Activated T-cell treated with anti-CD3 and anti-CD28 coated beads, Interleukin-2, amount 50 U/mL, for 24 hours (primary cell): ENCODE data around the gene TIMP1.

ENCODE experiments used
- DNase-seq: peaks from one replicate; pipeline ENCODE4 v3.0.0-alpha.2; 2020
- H3K27ac Mint-ChIP-seq: 2 replicates; pipeline ENCODE4 v1.8.0; 2020; ENCODE audit warnings: mild to moderate bottlenecking, mixed read lengths
- H3K27me3 Mint-ChIP-seq: 2 replicates; pipeline ENCODE4 v1.8.0; 2020; ENCODE audit warnings: mixed read lengths
- H3K36me3 Mint-ChIP-seq: 2 replicates; pipeline ENCODE4 v1.8.0; 2020; ENCODE audit warnings: low read depth, mixed read lengths
- H3K4me1 Mint-ChIP-seq: 2 replicates; pipeline ENCODE4 v1.8.0; 2020; ENCODE audit warnings: low read depth, mixed read lengths
- H3K4me3 Mint-ChIP-seq: 2 replicates; pipeline ENCODE4 v1.8.0; 2020; ENCODE audit warnings: mild to moderate bottlenecking, moderate library complexity, mixed read lengths
- H3K9me3 Mint-ChIP-seq: 2 replicates; pipeline ENCODE4 v1.8.0; 2020; ENCODE audit warnings: mixed read lengths

TIMP1 gene

DNA sequence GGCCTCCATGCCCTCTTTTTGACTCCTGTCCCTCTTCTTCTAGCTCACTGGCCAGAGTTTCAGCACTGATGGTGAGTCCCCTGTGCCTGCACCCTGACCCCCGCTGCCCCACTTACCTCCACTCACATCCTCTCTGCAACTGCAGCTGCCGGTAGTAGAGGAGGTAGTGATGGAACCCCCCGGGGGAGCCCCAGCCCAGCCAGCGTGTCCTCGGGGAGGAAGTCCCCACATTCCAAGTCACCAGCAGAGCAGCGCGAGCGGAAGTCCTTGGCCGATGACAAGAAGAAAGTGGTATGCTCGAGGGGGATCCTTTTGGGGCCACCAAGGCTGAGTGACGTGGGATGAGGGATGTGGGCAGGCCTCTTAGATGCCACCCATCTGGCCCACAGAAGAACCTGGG, 15.4 kb upstream of the TIMP1 start:
- DNase-seq = no peak
- peaks cover 32% of the 10 kb centered on the region for H3K4me1 Mint-ChIP-seq
- H3K27ac Mint-ChIP-seq = no peak overlapping the region
- no peaks in the 10 kb centered on the region for H3K9me3 Mint-ChIP-seq
- H3K4me3 Mint-ChIP-seq = no peak overlapping the region
- H3K27me3 Mint-ChIP-seq = peaks cover 14% of the 10 kb centered on the region
- H3K36me3 Mint-ChIP-seq = peaks cover 88% of the 10 kb centered on the region

DNA sequence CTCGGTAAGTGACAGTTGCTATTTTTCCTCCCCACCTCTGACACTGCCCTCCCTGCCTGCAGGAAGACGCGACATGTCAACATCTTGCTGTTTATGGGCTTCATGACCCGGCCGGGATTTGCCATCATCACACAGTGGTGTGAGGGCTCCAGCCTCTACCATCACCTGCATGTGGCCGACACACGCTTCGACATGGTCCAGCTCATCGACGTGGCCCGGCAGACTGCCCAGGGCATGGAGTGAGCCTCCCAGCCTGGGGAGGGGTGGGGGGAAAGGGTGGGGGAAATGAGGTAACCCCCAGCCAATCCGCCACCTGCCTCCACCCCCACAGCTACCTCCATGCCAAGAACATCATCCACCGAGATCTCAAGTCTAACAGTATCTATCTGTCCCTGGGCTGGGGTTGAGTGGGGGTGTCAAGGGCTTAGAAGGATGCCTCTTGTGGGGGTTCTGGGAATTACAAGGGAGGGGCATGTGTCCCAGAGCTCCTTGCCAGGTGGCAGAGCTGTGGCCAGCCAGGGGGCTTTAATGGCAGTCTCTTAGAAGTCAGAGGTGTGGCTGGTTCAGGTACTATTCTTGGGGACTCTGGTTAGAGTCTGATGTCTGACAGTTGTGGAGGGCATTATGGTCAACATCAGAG, 13.5 kb upstream of the TIMP1 start:
- H3K4me3 Mint-ChIP-seq = no peak overlapping the region
- no peaks in the 10 kb centered on the region for H3K9me3 Mint-ChIP-seq
- no peak for DNase-seq
- H3K27me3 Mint-ChIP-seq = peaks cover 25% of the 10 kb centered on the region
- no peak overlapping the region for H3K27ac Mint-ChIP-seq
- H3K4me1 Mint-ChIP-seq = peaks cover 23% of the 10 kb centered on the region
- H3K36me3 Mint-ChIP-seq = peaks cover 80% of the 10 kb centered on the region

DNA sequence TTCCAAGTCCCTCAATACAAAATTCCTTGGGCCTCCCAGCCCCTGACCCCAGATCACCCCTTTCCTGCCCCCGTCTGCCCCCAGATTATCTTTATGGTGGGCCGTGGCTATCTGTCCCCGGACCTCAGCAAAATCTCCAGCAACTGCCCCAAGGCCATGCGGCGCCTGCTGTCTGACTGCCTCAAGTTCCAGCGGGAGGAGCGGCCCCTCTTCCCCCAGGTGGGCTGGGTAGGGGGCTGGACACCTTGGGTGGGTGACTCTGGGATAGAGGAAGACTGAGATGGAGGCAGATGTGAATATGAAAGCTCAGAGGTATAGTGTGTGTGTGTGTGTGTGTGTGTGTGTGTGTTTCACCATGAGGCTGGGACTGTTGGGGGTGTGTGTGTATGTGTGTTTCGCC, 11.4 kb upstream of the TIMP1 start:
- Mint-ChIP-seq H3K4me3 (no peak overlapping the region), H3K27me3 (peaks cover 27% of the 10 kb centered on the region), H3K36me3 (peaks cover 65% of the 10 kb centered on the region)

DNA sequence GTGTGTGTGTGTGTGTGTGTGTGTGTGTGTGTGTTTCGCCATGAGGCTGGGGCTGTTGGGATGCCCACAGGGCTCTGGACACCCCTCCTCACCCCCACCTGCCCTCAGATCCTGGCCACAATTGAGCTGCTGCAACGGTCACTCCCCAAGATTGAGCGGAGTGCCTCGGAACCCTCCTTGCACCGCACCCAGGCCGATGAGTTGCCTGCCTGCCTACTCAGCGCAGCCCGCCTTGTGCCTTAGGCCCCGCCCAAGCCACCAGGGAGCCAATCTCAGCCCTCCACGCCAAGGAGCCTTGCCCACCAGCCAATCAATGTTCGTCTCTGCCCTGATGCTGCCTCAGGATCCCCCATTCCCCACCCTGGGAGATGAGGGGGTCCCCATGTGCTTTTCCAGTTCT, 11.0 kb upstream of the TIMP1 start:
- H3K27ac Mint-ChIP-seq = no peak overlapping the region
- H3K9me3 Mint-ChIP-seq = no peaks in the 10 kb centered on the region
- H3K36me3 Mint-ChIP-seq = peaks cover 64% of the 10 kb centered on the region

More for the DNA sequence above, 11.4 kb upstream of the TIMP1 start:
- DNase-seq = no peak
- Mint-ChIP-seq H3K4me1 (peaks cover 9% of the 10 kb centered on the region), H3K9me3 (no peaks in the 10 kb centered on the region), H3K27ac (no peak overlapping the region)

DNA sequence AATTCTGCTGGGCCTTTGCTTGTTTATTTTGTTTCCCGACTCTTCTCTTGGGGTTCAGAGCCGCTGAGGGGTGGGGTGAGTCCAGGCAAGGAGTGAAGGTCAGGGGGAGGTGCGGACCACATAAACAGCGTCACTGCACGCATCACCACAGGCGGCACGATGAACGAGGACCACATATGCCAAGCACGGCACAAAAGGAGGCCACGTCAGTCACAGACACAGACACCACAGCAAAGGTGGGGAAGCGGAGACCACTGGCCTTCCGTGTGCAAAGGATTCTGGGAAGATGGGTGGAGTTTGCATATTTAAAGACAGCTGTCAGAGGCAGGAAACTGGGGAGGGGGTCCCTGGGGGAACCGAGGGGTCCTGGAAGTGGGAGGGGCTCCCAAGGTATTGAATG, 10.3 kb upstream of the TIMP1 start:
- Mint-ChIP-seq H3K27me3 (peaks cover 38% of the 10 kb centered on the region), H3K27ac (no peak overlapping the region), H3K4me3 (no peak overlapping the region)

More for the DNA sequence above, 11.0 kb upstream of the TIMP1 start:
- H3K4me3 Mint-ChIP-seq = no peak overlapping the region
- peaks cover 9% of the 10 kb centered on the region for H3K4me1 Mint-ChIP-seq
- peaks cover 32% of the 10 kb centered on the region for H3K27me3 Mint-ChIP-seq
- no peak for DNase-seq

DNA sequence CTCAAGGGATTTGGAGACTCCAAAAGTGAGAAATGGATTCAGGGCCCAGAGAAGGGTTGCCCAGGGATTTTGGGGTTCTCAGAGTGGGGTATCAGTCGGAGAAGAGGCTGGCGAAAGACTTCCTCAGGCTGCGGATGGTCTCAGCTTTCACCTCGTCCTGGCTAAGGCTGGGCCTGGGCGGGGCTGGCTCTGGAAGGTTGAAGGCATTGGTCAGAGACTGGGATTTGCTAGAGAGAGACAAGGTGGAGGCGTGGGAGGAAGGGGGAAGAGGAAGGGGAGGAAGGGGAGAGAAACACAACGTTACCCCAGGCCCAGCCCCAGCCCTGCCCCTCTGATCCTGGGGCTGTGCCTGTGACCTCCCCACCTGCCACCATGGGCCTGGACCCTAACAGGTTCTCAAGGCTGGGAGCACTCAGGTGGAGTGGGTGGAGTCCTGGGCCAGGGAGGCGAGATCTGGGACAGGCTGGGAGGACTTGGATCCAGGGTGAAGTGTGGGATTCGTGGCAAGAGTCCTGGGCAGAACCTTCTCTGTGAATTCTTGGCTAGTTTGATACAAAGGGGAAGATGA, 9.4 kb upstream of the TIMP1 start:
- no peak for DNase-seq
- Mint-ChIP-seq H3K9me3 (no peaks in the 10 kb centered on the region), H3K36me3 (peaks cover 48% of the 10 kb centered on the region), H3K4me1 (peaks cover 9% of the 10 kb centered on the region), H3K27me3 (peaks cover 41% of the 10 kb centered on the region), H3K4me3 (no peak overlapping the region), H3K27ac (no peak overlapping the region)

More for the DNA sequence above, 10.3 kb upstream of the TIMP1 start:
- no peak for DNase-seq
- no peaks in the 10 kb centered on the region for H3K9me3 Mint-ChIP-seq
- peaks cover 9% of the 10 kb centered on the region for H3K4me1 Mint-ChIP-seq
- peaks cover 58% of the 10 kb centered on the region for H3K36me3 Mint-ChIP-seq

DNA sequence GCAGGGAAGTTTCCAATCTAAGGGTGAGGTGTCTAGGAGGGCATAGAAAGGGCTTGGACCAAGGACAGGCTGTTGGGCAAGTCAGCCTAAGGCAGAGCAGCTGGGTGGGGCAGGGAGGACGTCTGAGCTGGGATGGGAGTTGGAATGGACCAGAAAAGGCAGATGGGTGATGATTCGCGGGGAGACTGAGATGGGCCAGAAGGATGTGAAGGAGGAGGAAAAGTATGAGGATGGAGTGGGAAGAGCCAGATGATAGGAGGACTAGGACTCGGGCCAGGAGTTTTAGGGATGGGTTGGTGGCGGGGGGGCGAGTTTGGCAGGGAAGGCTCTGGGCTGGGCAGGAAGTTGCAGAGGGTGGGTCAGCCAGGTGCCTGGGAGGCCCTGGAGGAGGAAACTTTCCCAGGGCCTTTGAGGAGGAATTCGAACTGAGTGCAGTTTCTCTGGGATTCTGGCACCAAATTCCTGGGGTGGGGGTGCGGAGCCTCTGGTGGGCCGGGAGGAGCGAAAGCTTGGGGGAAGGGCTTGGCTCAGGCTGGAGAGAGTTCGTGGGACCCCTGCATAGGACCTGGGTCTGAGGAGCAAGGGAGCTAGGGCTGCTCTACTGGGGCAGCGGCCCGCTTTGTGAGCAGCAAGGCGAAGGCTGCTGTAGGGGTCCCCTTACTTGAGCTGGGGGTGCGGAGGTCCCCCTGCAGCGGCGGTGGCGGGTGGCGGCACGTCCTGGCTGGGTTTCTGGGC, 8.7 kb upstream of the TIMP1 start:
- no peak for DNase-seq
- peak overlapping the region; percentile 56 for H3K27ac Mint-ChIP-seq
- peaks cover 13% of the 10 kb centered on the region for H3K4me1 Mint-ChIP-seq
- no peak overlapping the region for H3K4me3 Mint-ChIP-seq
- peaks cover 46% of the 10 kb centered on the region for H3K27me3 Mint-ChIP-seq
- no peaks in the 10 kb centered on the region for H3K9me3 Mint-ChIP-seq
- H3K36me3 Mint-ChIP-seq = peaks cover 42% of the 10 kb centered on the region

DNA sequence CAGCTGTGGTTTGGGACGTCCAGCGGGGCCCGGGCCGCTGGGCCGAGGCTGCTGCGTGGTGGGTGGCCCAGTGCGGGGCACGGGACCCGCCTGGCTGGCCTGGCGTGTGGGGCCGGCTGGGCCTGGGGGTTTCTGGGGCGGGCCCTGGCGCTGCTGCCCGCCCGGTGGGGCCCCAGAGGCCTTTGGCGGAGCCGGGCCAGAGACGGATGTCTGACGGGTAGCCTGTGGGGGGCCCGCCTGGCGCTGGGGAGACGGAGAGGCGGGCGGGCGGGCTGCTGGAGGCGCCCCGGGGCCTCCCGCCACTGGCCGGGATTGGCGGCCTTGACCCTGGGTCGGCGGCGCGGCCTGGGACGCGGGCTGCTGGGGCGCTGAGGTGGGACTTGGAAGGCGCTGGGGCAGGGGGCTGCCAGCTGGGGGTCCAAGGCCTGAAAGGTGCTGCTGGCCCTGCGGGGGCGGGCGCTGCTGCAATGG, 8.1 kb upstream of the TIMP1 start:
- Mint-ChIP-seq H3K36me3 (peaks cover 36% of the 10 kb centered on the region), H3K27ac (no peak overlapping the region), H3K4me1 (peaks cover 17% of the 10 kb centered on the region), H3K27me3 (peaks cover 50% of the 10 kb centered on the region), H3K9me3 (no peaks in the 10 kb centered on the region), H3K4me3 (no peak overlapping the region)
- no peak for DNase-seq

DNA sequence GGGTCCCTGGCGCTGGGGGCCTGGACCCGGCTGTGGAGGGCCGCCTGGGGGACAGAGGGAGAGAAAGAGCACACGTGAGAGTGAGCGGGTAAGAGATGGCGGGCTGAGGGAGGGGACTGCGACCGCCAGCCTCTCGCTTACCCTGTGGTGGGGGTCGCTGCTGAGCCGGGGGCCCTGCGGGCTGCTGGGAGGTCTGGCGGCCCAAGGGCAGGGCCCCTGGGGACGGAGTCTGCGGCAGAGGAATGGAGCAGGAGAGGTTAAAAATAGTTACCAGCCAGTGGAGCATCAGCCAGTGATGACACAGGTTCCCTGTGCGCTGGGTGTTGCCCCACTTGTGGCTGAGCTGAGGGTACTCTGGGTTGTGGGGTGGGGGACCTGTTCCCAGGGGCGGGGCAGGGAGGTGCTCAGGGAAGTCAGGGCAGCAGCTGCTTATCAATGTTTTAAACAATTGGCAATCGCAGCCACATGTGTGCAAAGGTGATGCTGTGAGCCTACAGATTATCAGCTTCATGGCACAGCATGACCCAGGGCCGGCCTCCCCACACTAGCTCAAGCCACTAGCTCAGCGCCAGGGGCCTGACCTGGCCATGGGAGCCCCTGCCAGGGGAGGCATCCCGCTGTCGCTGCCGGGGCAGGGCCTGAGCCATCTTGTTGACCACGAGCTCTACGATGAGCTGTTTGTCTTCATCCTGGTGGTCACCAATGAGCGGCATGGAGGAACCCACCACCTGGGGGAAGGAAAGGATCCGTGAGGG, 7.5 kb upstream of the TIMP1 start:
- peaks cover 22% of the 10 kb centered on the region for H3K4me1 Mint-ChIP-seq
- no peak for DNase-seq
- peaks cover 29% of the 10 kb centered on the region for H3K36me3 Mint-ChIP-seq
- no peak overlapping the region for H3K27ac Mint-ChIP-seq
- H3K27me3 Mint-ChIP-seq = peaks cover 54% of the 10 kb centered on the region
- H3K4me3 Mint-ChIP-seq = no peak overlapping the region
- H3K9me3 Mint-ChIP-seq = no peaks in the 10 kb centered on the region

DNA sequence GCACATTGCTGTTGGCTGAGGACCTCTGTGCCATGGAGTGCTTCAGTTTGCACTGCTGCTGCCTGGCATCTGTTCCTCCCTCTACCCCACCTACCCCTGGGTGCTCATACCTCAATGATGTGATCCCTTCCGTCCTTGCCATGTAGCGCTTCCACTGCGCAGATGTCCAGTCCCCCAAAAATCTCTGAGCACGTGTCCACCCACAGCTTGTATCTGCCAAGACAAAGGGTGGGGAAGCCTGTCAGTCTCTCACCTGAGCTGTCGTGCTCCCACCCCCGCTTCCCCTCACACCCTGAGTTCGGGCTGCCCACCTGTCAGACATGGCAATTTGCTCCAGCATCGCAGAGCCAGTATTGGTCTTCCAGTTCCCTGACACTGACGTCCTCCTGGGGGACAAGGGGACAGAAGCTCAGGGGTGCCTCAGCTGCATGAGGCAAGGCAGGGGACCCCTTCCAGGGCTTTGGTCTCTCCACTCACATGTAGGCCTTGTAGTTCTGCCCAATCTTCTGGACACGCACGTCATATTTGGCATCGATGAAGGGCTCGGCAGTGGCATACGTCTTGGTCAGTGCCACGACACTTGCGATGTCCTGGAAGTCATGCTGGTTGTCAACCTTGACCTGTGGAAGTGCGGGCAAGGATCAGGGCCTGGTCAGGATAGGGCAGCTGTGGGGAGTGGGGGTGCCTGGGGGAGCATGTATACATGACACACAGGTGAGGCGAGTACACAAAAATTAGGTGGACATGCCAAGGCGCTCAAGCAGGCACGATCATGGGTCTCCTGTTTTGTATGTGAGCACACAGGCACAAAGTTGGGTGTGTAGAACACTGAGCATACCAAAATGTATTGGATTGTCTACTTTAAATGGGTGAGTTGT, 6.0 kb upstream of the TIMP1 start:
- Mint-ChIP-seq H3K36me3 (peaks cover 14% of the 10 kb centered on the region), H3K27ac (no peak overlapping the region), H3K4me1 (peaks cover 29% of the 10 kb centered on the region), H3K9me3 (no peaks in the 10 kb centered on the region), H3K27me3 (peaks cover 49% of the 10 kb centered on the region), H3K4me3 (no peak overlapping the region)
- DNase-seq = no peak

DNA sequence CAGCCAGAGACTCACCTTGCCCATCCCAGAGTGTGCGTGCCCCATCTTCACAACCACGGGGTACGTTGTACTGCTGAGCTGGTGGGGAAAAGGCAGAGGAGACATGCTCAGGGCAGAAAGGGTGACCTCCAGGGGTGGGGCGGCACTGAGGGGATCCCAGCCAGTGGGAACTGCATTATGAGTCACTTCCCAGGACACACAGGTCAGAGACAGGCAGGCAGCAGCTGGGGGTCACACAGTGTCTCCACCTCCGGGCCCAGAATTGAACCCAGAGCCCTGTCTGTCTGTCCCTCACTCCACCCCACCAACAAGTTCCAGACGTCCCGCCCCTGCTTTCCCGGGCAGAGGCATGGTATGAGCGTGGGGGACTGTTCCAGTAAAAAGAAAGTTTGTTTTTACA, 4.8 kb upstream of the TIMP1 start:
- no peak for DNase-seq
- no peak overlapping the region for H3K4me3 Mint-ChIP-seq

DNA sequence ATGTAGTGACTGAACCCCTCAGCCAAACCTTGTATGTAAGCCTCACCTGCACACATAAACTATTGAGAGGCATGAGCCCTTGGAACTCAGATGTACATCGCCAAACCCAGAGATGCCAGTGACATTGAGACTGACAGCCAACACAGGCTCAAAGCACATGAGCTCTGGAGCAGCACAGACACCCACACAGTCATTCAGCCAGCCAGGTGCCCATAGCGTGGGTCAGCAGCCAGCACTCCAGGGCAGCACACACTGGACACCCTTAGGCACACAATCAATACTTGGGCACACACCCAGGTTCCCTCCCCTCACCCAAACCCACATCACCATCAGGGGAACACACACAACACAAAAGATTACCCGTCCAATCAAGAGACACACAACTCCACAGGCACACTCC, 4.3 kb upstream of the TIMP1 start:
- Mint-ChIP-seq H3K27ac (no peak overlapping the region), H3K36me3 (no peaks in the 10 kb centered on the region), H3K4me3 (no peak overlapping the region), H3K4me1 (peaks cover 34% of the 10 kb centered on the region), H3K9me3 (no peaks in the 10 kb centered on the region), H3K27me3 (peaks cover 37% of the 10 kb centered on the region)
- no peak for DNase-seq

More for the DNA sequence above, 4.8 kb upstream of the TIMP1 start:
- peaks cover 2% of the 10 kb centered on the region for H3K36me3 Mint-ChIP-seq
- no peak overlapping the region for H3K27ac Mint-ChIP-seq
- H3K9me3 Mint-ChIP-seq = no peaks in the 10 kb centered on the region
- H3K4me1 Mint-ChIP-seq = peaks cover 34% of the 10 kb centered on the region
- peaks cover 41% of the 10 kb centered on the region for H3K27me3 Mint-ChIP-seq

DNA sequence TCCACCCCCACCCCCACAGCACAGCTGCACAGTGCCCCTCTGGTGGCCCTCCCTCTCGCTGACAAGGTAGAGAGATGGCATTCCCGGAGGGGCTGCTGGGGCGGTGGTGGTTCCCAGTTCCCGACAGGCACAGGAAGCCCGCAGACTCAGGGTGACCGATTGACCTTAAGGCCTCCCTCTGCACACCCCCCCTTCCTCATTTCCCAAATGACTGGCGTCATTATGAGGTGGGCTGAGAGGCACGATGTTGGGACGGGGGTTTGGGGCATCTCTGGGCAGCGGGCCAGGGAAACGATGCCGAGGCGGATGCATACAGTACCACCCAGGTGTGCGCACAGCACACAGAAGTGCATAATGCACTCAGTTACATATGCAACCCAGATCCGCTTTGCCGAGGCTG, 3.5 kb upstream of the TIMP1 start:
- Mint-ChIP-seq H3K27me3 (peaks cover 35% of the 10 kb centered on the region), H3K9me3 (no peaks in the 10 kb centered on the region), H3K36me3 (no peaks in the 10 kb centered on the region), H3K27ac (no peak overlapping the region), H3K4me3 (no peak overlapping the region), H3K4me1 (peaks cover 35% of the 10 kb centered on the region)
- DNase-seq = no peak

DNA sequence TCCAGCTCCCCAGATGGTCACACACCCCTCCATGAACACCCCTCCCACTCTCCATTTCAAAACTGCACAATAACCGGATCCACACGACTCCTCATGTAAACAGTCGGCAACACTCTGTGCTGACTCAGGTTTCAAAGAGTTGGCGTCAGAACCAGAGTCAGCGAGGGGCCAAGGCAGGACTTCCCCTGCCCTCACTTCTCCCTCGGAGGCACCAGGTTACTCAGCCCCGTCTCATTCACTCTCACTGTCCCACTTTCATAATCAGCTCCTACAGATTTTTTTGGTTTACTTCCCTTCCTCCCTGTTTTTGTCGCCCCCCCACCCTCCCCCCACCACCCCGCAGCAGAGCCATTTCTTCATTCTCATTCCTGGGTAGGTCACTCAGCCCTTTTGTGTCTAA, 2.7 kb upstream of the TIMP1 start:
- H3K9me3 Mint-ChIP-seq = no peaks in the 10 kb centered on the region
- peaks cover 39% of the 10 kb centered on the region for H3K4me1 Mint-ChIP-seq
- peaks cover 37% of the 10 kb centered on the region for H3K27me3 Mint-ChIP-seq
- no peaks in the 10 kb centered on the region for H3K36me3 Mint-ChIP-seq
- DNase-seq = no peak
- H3K27ac Mint-ChIP-seq = no peak overlapping the region
- H3K4me3 Mint-ChIP-seq = no peak overlapping the region
